H1 (cell line): ENCODE results near the gene CLEC18C. TPM values are rescaled to one million over a fixed set of nuclear protein-coding genes. Genes with fewer than 3 reads are reported as not detected.
"Not testable (repeated sequence)": the region's sequence is repeated elsewhere in the genome, so short reads cannot be mapped to it uniquely, and the experiment has no call there.

Experiments used
- CTCF ChIA-PET: fragments of 300-600 bp; sonication (Branson Sonifier 250); formaldehyde crosslinking; loops from one replicate; lab custom pipeline; 2021; ENCODE audit not compliant: partially characterized antibody; lab: Charles Lee
- POLR2A ChIA-PET: fragments of 300-600 bp; sonication (Branson Sonifier 250); formaldehyde crosslinking; loops from one replicate; lab custom pipeline; 2021; ENCODE audit warnings: inconsistent platforms; ENCODE audit not compliant: partially characterized antibody; lab: Charles Lee
- DNase-seq, 2 experiments: peaks; one replicate each; pipeline versions ENCODE4 v3.0.0 to v3.0.0-alpha.2; 2010 to 2022; ENCODE audit warnings: low spot score in 2 of 2, low read depth in 1 of 2, mixed read lengths in 1 of 2
- FAIRE-seq: peaks from 2 replicates; lab custom pipeline; 2011; peaks lifted over from hg19 to GRCh38; lab: Jason Lieb, UNC
- H2AFZ ChIP-seq: 2 replicates; pipeline ENCODE4 v1.8.1; 2012; ENCODE audit warnings: low read length, inconsistent platforms
- H2AK5ac ChIP-seq: 2 replicates; pipeline ENCODE4 v1.6.1; 2013; ENCODE audit warnings: low read depth, low read length
- H2BK120ac ChIP-seq: replicated peaks from 2 replicates; pipeline ENCODE3; 2013; ENCODE audit warnings: low read depth, low read length, inconsistent platforms
- H2BK12ac ChIP-seq: 2 replicates; pipeline ENCODE4 v1.6.1; 2013; ENCODE audit warnings: low read depth, low read length
- H2BK15ac ChIP-seq: 2 replicates; pipeline ENCODE4 v1.6.1; 2013; ENCODE audit warnings: low read length
- H2BK20ac ChIP-seq: 2 replicates; pipeline ENCODE4 v1.6.1; 2013; ENCODE audit warnings: low read length
- H2BK5ac ChIP-seq: 2 replicates; pipeline ENCODE4 v1.6.1; 2013; ENCODE audit warnings: low read depth, low read length
- H3K14ac ChIP-seq: 2 replicates; pipeline ENCODE4 v1.6.1; 2013; ENCODE audit warnings: inconsistent platforms; ENCODE audit not compliant: insufficient read length
- H3K18ac ChIP-seq: 2 replicates; pipeline ENCODE4 v1.6.1; 2013; ENCODE audit warnings: low read length; ENCODE audit errors: extremely low read depth
- H3K23ac ChIP-seq: 2 replicates; pipeline ENCODE4 v1.6.1; 2013; ENCODE audit warnings: inconsistent platforms; ENCODE audit not compliant: insufficient read length
- H3K23me2 ChIP-seq: 2 replicates; pipeline ENCODE4 v1.6.1; 2013; ENCODE audit warnings: low read depth, low read length
- H3K27ac ChIP-seq: 2 replicates; pipeline ENCODE4 v1.6.1; 2011; ENCODE audit warnings: low read depth, low read length, inconsistent platforms
- H3K27me3 ChIP-seq, 4 experiments: replicated peaks in 1 of 4; 1 replicate in 1 of 4; 2 replicates in 3 of 4; pipeline versions ENCODE4 v1.6.1 to v1.8.1; 2011 to 2013; ENCODE audit warnings: low read length in 3 of 4, mild to moderate bottlenecking in 3 of 4, inconsistent platforms in 2 of 4, mixed read lengths in 2 of 4, moderate library complexity in 1 of 4; ENCODE audit not compliant: control insufficient read depth in 3 of 4, insufficient read depth in 3 of 4; ENCODE audit errors: extremely low read depth in 1 of 4
- H3K36me3 ChIP-seq, 4 experiments: 2 replicates each; pipeline versions ENCODE4 v1.6.1 to v1.8.1; 2011 to 2013; ENCODE audit warnings: mild to moderate bottlenecking in 4 of 4, low read length in 3 of 4, moderate library complexity in 2 of 4, control low read depth in 1 of 4, inconsistent platforms in 1 of 4; ENCODE audit not compliant: insufficient read depth in 4 of 4, control insufficient read depth in 2 of 4
- H3K4ac ChIP-seq: replicated peaks from 2 replicates; pipeline ENCODE3; 2013; ENCODE audit warnings: low read length, low read depth, mixed read lengths, inconsistent platforms; ENCODE audit not compliant: insufficient read length
- H3K4me1 ChIP-seq, 4 experiments: replicated peaks in 1 of 4; 1 replicate in 1 of 4; 2 replicates in 3 of 4; pipeline versions ENCODE4 v1.6.1 to v1.8.1; 2011 to 2013; ENCODE audit warnings: low read length in 3 of 4, inconsistent platforms in 2 of 4, mixed read lengths in 1 of 4; ENCODE audit not compliant: insufficient read depth in 4 of 4, control insufficient read depth in 3 of 4
- H3K4me2 ChIP-seq, 2 experiments: 2 replicates each; pipeline versions ENCODE4 v1.6.1 to v1.8.1; 2011 to 2013; ENCODE audit warnings: low read depth in 2 of 2, low read length in 2 of 2, control low read depth in 1 of 2, inconsistent platforms in 1 of 2, mild to moderate bottlenecking in 1 of 2; ENCODE audit not compliant: insufficient read depth in 1 of 2
- H3K4me3 ChIP-seq, 4 experiments: fragments of 200-600, 300-600 bp in 1 of 4; sonication (generic), shearing (Covaris generic), sonication (Bioruptor Twin) in 1 of 4; 2 replicates each; pipeline versions ENCODE4 v1.5.1 to v1.8.1; 2011 to 2016; ENCODE audit warnings: low read length in 4 of 4, low read depth in 3 of 4, control low read depth in 2 of 4, inconsistent platforms in 2 of 4, mild to moderate bottlenecking in 2 of 4, mixed read lengths in 1 of 4, moderate library complexity in 1 of 4; ENCODE audit not compliant: insufficient read depth in 2 of 4; ENCODE audit errors: extremely low read depth in 1 of 4
- H3K56ac ChIP-seq: replicated peaks from 2 replicates; pipeline ENCODE3; 2013; ENCODE audit warnings: low read depth, mild to moderate bottlenecking, mixed read lengths, low read length, inconsistent platforms; ENCODE audit not compliant: insufficient read length
- H3K79me1 ChIP-seq: 2 replicates; pipeline ENCODE4 v1.6.1; 2013; ENCODE audit warnings: low read depth, low read length, control low read depth
- H3K79me2 ChIP-seq, 2 experiments: 2 replicates each; pipeline versions ENCODE4 v1.6.1 to v1.8.1; 2012 to 2013; ENCODE audit warnings: low read length in 2 of 2, mild to moderate bottlenecking in 2 of 2, inconsistent platforms in 1 of 2; ENCODE audit not compliant: insufficient read depth in 2 of 2, control insufficient read depth in 1 of 2
- H3K9ac ChIP-seq, 4 experiments: replicated peaks in 1 of 4; 1 replicate in 1 of 4; 2 replicates in 3 of 4; pipeline versions ENCODE4 v1.6.1 to v1.8.1; 2011 to 2013; ENCODE audit warnings: low read depth in 3 of 4, low read length in 3 of 4, control low read depth in 2 of 4, mild to moderate bottlenecking in 2 of 4, moderate library complexity in 2 of 4, inconsistent platforms in 1 of 4; ENCODE audit errors: extremely low read depth in 1 of 4
- H3K9me3 ChIP-seq, 2 experiments: 2 replicates each; pipeline versions ENCODE4 v1.6.1 to v1.8.1; 2012 to 2013; ENCODE audit warnings: mild to moderate bottlenecking in 2 of 2, moderate library complexity in 2 of 2, control low read depth in 1 of 2, inconsistent platforms in 1 of 2, low read depth in 1 of 2, low read length in 1 of 2, mixed read lengths in 1 of 2; ENCODE audit not compliant: insufficient read depth in 2 of 2
- H4K20me1 ChIP-seq, 2 experiments: replicated peaks in 1 of 2; 2 replicates each; pipeline versions ENCODE3 to v1.8.1; 2011 to 2013; ENCODE audit warnings: inconsistent platforms in 2 of 2, low read length in 2 of 2, mild to moderate bottlenecking in 1 of 2; ENCODE audit not compliant: insufficient read depth in 2 of 2, control insufficient read depth in 1 of 2
- H4K5ac ChIP-seq: 2 replicates; pipeline ENCODE4 v1.6.1; 2013; ENCODE audit warnings: low read length, low read depth, mixed read lengths, inconsistent platforms; ENCODE audit not compliant: insufficient read length
- H4K8ac ChIP-seq: 2 replicates; pipeline ENCODE4 v1.8.0; 2013; ENCODE audit warnings: mild to moderate bottlenecking, moderate library complexity, low read length, inconsistent platforms; ENCODE audit not compliant: insufficient read depth; ENCODE audit errors: extremely low read depth
- H4K91ac ChIP-seq: replicated peaks from 2 replicates; pipeline ENCODE3; 2013; ENCODE audit warnings: low read length, mixed read lengths, inconsistent platforms; ENCODE audit not compliant: insufficient read length
- WGBS, 2 experiments: shearing (Covaris generic) in 1 of 2; methylation state at CpG; one replicate each; pipeline versions ENCODE4 v1.1.6 to v1.1.7; 2013 to 2015; ENCODE audit warnings: low lambda C conversion rate in 2 of 2, mixed read lengths in 2 of 2, inconsistent platforms in 1 of 2, low coverage in 1 of 2, missing lambda C conversion rate in 1 of 2; ENCODE audit not compliant: insufficient replicate concordance in 2 of 2, insufficient coverage in 1 of 2, insufficient read length in 1 of 2; ENCODE audit errors: extremely low coverage in 1 of 2, missing lambda C conversion rate in 1 of 2; 5-methylcytosine and 5-hydroxymethylcytosine counted together
- polyA plus RNA-seq, 7 experiments: library from polyadenylated mRNA; depleted of rRNA in 3 of 7; stranded (reverse) in 5 of 7; unstranded in 2 of 7; fragments of >200 nt in 5 of 7; fragments of 200-250 nt in 2 of 7; gene quantifications; 1 replicate in 5 of 7; 2 replicates in 1 of 7; 4 replicates in 1 of 7; pipeline versions ENCODE4 v1.2.1 to v1.2.3, GENCODE V29; 2011 to 2013; ENCODE audit warnings: missing spikeins in 2 of 7, mixed read lengths in 2 of 7
- total RNA-seq: library from RNA; stranded (reverse); fragmentation: NEBNext Ultra II Directional; extraction: Animal tissue kit (Norgen Biotek cat#: 25700); gene quantifications from 2 replicates; pipeline ENCODE4 v1.2.1, GENCODE V29; 2021
- TF ChIP-seq, protein P1 (sequence below): IDR thresholded peaks from 2 replicates; pipeline ENCODE4 v1.6.1; 2012; ENCODE audit warnings: inconsistent platforms

CLEC18C gene
- total and polyA plus RNA-seq, 2 of the 8 experiments (the other 6 are each of a cell fraction or from before 2014, with no cell fraction given): 0.11 TPM; not detected in 1

DNA sequence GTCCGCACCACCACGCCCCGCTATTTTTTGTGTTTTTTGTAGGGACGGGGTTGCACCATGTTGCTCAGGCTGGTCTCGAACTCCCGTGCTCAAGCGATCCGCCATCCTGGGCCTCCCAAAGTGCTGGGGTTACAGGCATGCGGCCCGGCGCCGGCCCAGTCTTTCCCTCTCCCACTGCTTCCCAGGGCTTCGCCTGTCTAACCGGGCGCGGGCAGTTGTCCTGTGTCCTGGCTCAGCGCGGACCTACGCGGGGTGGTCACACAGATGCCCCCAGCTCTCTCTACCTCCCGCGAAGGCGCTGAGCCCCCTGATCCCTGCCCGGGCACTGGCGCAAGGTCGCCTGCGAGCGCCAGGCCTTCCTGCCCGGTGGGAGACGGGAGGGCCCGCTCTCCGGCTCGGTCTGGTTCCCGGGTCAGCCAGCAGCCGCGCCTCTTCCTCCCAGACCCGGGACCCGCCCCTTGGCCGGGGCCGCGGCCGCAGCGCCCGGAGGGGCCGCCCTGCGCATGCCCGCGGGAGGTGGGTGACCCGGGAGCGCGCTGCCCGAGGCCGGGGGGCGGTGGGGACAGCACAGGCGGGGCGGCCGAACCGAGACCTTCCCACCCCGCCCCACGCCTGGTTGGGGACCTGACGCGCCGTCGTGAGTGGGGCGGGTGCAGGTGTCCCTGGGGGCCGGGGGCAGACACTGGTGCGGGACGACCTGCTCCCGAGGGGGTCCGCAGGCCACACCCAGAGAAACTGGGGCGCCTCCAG lies 14.4 kb downstream of the CLEC18C start:
- H3K18ac ChIP-seq, H3K9me3 ChIP-seq, H2BK5ac ChIP-seq, H4K8ac ChIP-seq, H4K91ac ChIP-seq, H3K27ac ChIP-seq, H2AFZ ChIP-seq, H4K20me1 ChIP-seq, POLR2A ChIA-PET, H2AK5ac ChIP-seq, H2BK120ac ChIP-seq, CTCF ChIA-PET, H4K5ac ChIP-seq, H3K27me3 ChIP-seq, H2BK20ac ChIP-seq, H3K56ac ChIP-seq, H3K23ac ChIP-seq, H2BK12ac ChIP-seq, H3K23me2 ChIP-seq, H2BK15ac ChIP-seq, H3K79me1 ChIP-seq, DNase-seq, H3K4ac ChIP-seq, H3K36me3 ChIP-seq, H3K14ac ChIP-seq, FAIRE-seq, H3K4me1 ChIP-seq, H3K79me2 ChIP-seq: not testable (repeated sequence)
- Histone ChIP-seq H3K9ac (peak overlapping the region in 1 of 4 experiments; percentile 0; a peak in 1 of 7 replicates), H3K4me3 (peak overlapping the region in 3 of 4 experiments; percentile 14 to 46 (median 46); a peak in 3 of 8 replicates), H3K4me2 (peak overlapping the region in 1 of 2 experiments; percentile 28; a peak in 2 of 4 replicates)
- WGBS, 2 experiments: 34% methylated on average over 11 of the region's 71 CpGs; no CpG with 5 or more reads in 1 of the 2 experiments
- TF ChIP-seq, protein P1, sequence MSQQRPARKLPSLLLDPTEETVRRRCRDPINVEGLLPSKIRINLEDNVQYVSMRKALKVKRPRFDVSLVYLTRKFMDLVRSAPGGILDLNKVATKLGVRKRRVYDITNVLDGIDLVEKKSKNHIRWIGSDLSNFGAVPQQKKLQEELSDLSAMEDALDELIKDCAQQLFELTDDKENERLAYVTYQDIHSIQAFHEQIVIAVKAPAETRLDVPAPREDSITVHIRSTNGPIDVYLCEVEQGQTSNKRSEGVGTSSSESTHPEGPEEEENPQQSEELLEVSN: 0 out of 2 replicates have a peak, but pooled peaks have one; percentile 26
